ENCODE data around the gene TAF12. TPM values are rescaled to one million over a fixed set of nuclear protein-coding genes. Genes with fewer than 3 reads are reported as not detected.

The TAF12 gene
- total RNA-seq, 6 donors from 2014 or later = 10.9 to 24.1 (median 19.6) TPM

- peaks cover 35 to 99% (median 79%) of the 10 kb centered on the region in 4 donors for H3K36me3 ChIP-seq
- H3K27me3 ChIP-seq = no peaks in the 10 kb centered on the region
- TF ChIP-seq POLR2AphosphoS5 (IDR thresholded peaks at IDR 0.05) = no peak
- TF ChIP-seq EP300 (IDR thresholded peaks at IDR 0.05) = no peak
- TF ChIP-seq, protein P1, sequence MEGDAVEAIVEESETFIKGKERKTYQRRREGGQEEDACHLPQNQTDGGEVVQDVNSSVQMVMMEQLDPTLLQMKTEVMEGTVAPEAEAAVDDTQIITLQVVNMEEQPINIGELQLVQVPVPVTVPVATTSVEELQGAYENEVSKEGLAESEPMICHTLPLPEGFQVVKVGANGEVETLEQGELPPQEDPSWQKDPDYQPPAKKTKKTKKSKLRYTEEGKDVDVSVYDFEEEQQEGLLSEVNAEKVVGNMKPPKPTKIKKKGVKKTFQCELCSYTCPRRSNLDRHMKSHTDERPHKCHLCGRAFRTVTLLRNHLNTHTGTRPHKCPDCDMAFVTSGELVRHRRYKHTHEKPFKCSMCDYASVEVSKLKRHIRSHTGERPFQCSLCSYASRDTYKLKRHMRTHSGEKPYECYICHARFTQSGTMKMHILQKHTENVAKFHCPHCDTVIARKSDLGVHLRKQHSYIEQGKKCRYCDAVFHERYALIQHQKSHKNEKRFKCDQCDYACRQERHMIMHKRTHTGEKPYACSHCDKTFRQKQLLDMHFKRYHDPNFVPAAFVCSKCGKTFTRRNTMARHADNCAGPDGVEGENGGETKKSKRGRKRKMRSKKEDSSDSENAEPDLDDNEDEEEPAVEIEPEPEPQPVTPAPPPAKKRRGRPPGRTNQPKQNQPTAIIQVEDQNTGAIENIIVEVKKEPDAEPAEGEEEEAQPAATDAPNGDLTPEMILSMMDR (IDR thresholded peaks at IDR 0.05) = no peak
- TF ChIP-seq POLR2A (IDR thresholded peaks at IDR 0.05) = no peak
- no peak overlapping the region for H3K27ac ChIP-seq
- H3K9me3 ChIP-seq = no peaks in the 10 kb centered on the region
- WGBS, 2 donors = 91 to 100% methylated on average over 3 of the region's 3 CpGs
- DNase-seq = no peak
- no peak overlapping the region for H3K4me3 ChIP-seq
- ATAC-seq (ENCODE audit: low FRiP score in 2 of 2) = no peak
- H3K4me1 ChIP-seq = peaks cover 0 to 6% (median 0%) of the 10 kb centered on the region in 4 donors
Measured at GRCh38 chr1:28560886-28561285, 82.0 kb downstream of the TAF12 start.

Small RNAs within 50 kb of the gene (small RNA-seq; reads per million reads assigned to genes)
- 0 reads per million in 4 donors for gene RF00422
- 0 reads per million in 4 donors for gene RNU11
- gene SNORA16A = 0 reads per million in 4 donors
- gene SNORA44 = 0 reads per million in 4 donors
- gene SNORA61 = 0 reads per million in 4 donors
- gene SNORD99 = 33,850 to 167,615 (median 112,741) reads per million in 4 donors

Other genes starting within 250 kb of the TAF12 start
- 10 to 100 TPM; 17.6 to 32.7 (median 20.1) TPM for gene RCC1, start 137.0 kb downstream of the TAF12 start, total RNA-seq
- gene TRNAU1AP, start 90.0 kb downstream of the TAF12 start, total RNA-seq = 10 to 100 TPM; 19.6 to 35.6 (median 25.3) TPM
- 10 to 100 TPM in 3 of 6 donors, 1 to 10 TPM in 3; 3.9 to 13.7 (median 9.8) TPM for gene RAB42, start 50.8 kb downstream of the TAF12 start, total RNA-seq
- gene RNU11, start 5.5 kb upstream of the TAF12 start, total RNA-seq = not detected
- 10 to 100 TPM in 4 of 6 donors, 1 to 10 TPM in 2; 7.3 to 14.3 (median 10.5) TPM for gene GMEB1, start 25.7 kb upstream of the TAF12 start, total RNA-seq
- 10 to 100 TPM; 40.1 to 72.5 (median 59.0) TPM for gene YTHDF2, start 93.9 kb upstream of the TAF12 start, total RNA-seq
- gene OPRD1, start 169.1 kb upstream of the TAF12 start, total RNA-seq = not detected